H9 (cell line): Measurements from ENCODE around the gene P3H3. TPM values are rescaled to one million over a fixed set of nuclear protein-coding genes. Genes with fewer than 3 reads are reported as not detected.

ENCODE experiments used
- DNase-seq: peaks from one replicate; pipeline ENCODE4 v3.0.0-alpha.2; 2017
- H2AFZ ChIP-seq: one replicate; pipeline ENCODE4 v1.6.1; 2013; ENCODE audit warnings: mild to moderate bottlenecking, low read length, control low read depth, moderate library complexity
- H2AK5ac ChIP-seq: 2 replicates; pipeline ENCODE4 v1.6.1; 2013; ENCODE audit warnings: low read length, control low read depth, mixed read lengths; ENCODE audit not compliant: insufficient read length
- H2BK120ac ChIP-seq: one replicate; pipeline ENCODE4 v1.6.1; 2013; ENCODE audit warnings: low read depth, mild to moderate bottlenecking, low read length, control low read depth, inconsistent platforms; ENCODE audit not compliant: poor library complexity, severe bottlenecking
- H2BK12ac ChIP-seq: 2 replicates; pipeline ENCODE4 v1.6.1; 2013; ENCODE audit warnings: low read length, control low read depth, mixed read lengths, low read depth; ENCODE audit not compliant: insufficient read length
- H2BK15ac ChIP-seq: 2 replicates; pipeline ENCODE4 v1.6.1; 2013; ENCODE audit warnings: low read depth, low read length, control low read depth
- H2BK20ac ChIP-seq: one replicate; pipeline ENCODE4 v1.6.1; 2013; ENCODE audit warnings: low read depth, mild to moderate bottlenecking, low read length, control low read depth, inconsistent platforms; ENCODE audit not compliant: poor library complexity, severe bottlenecking
- H2BK5ac ChIP-seq: 2 replicates; pipeline ENCODE4 v1.6.1; 2013; ENCODE audit warnings: low read length, control low read depth, mixed read lengths; ENCODE audit not compliant: insufficient read length
- H3K14ac ChIP-seq: 2 replicates; pipeline ENCODE4 v1.6.1; 2013; ENCODE audit warnings: low read length, control low read depth; ENCODE audit not compliant: insufficient read depth
- H3K18ac ChIP-seq: 2 replicates; pipeline ENCODE4 v1.6.1; 2013; ENCODE audit warnings: low read depth, mild to moderate bottlenecking, mixed read lengths, low read length, control low read depth; ENCODE audit not compliant: insufficient read length
- H3K23ac ChIP-seq: 2 replicates; pipeline ENCODE4 v1.6.1; 2013; ENCODE audit warnings: low read length, control low read depth, mixed read lengths, low read depth; ENCODE audit not compliant: insufficient read length
- H3K23me2 ChIP-seq: 2 replicates; pipeline ENCODE4 v1.6.1; 2013; ENCODE audit warnings: low read depth, mild to moderate bottlenecking, mixed read lengths, low read length, control low read depth; ENCODE audit not compliant: insufficient read length, poor library complexity, severe bottlenecking
- H3K27ac ChIP-seq: 2 replicates; pipeline ENCODE4 v1.5.1; 2013; ENCODE audit warnings: low read length, control low read depth, mixed read lengths, low read depth; ENCODE audit not compliant: insufficient read length
- H3K27me3 ChIP-seq: 2 replicates; pipeline ENCODE4 v1.6.1; 2013; ENCODE audit warnings: low read length, control low read depth, inconsistent platforms; ENCODE audit not compliant: insufficient read depth
- H3K4ac ChIP-seq: 2 replicates; pipeline ENCODE4 v1.6.1; 2013; ENCODE audit warnings: low read depth, mild to moderate bottlenecking, control low read depth, inconsistent platforms, low read length, moderate library complexity
- H3K4me1 ChIP-seq: 2 replicates; pipeline ENCODE4 v1.6.1; 2013; ENCODE audit warnings: low read length, control low read depth, inconsistent platforms; ENCODE audit not compliant: insufficient read depth
- H3K4me2 ChIP-seq: 2 replicates; pipeline ENCODE4 v1.6.1; 2013; ENCODE audit warnings: low read length, control low read depth, mixed read lengths; ENCODE audit not compliant: insufficient read length, insufficient read depth
- H3K56ac ChIP-seq: 2 replicates; pipeline ENCODE4 v1.6.1; 2013; ENCODE audit warnings: low read depth, mild to moderate bottlenecking, mixed read lengths, low read length, control low read depth; ENCODE audit not compliant: insufficient read length
- H3K79me1 ChIP-seq: 2 replicates; pipeline ENCODE4 v1.6.1; 2013; ENCODE audit warnings: low read depth, mild to moderate bottlenecking, moderate library complexity, low read length, control low read depth, inconsistent platforms; ENCODE audit not compliant: insufficient read depth, poor library complexity, severe bottlenecking
- H3K79me2 ChIP-seq: 2 replicates; pipeline ENCODE4 v1.6.1; 2013; ENCODE audit warnings: low read length, control low read depth, inconsistent platforms; ENCODE audit not compliant: insufficient read depth
- H3K9ac ChIP-seq: 2 replicates; pipeline ENCODE4 v1.6.1; 2013; ENCODE audit warnings: low read length, control low read depth, mixed read lengths; ENCODE audit not compliant: insufficient read length; ENCODE audit errors: extremely low read depth
- H3K9me3 ChIP-seq: one replicate; pipeline ENCODE4 v1.6.1; 2013; ENCODE audit warnings: low read depth, low read length, inconsistent platforms; ENCODE audit not compliant: control insufficient read depth
- H3T11ph ChIP-seq: one replicate; pipeline ENCODE4 v1.6.1; 2013; ENCODE audit warnings: mild to moderate bottlenecking, low read length, control low read depth, inconsistent platforms
- H4K20me1 ChIP-seq: one replicate; pipeline ENCODE4 v1.6.1; 2013; ENCODE audit not compliant: control insufficient read depth, insufficient read length, insufficient read depth
- H4K5ac ChIP-seq: 2 replicates; pipeline ENCODE4 v1.6.1; 2013; ENCODE audit warnings: low read depth, mild to moderate bottlenecking, mixed read lengths, low read length, control low read depth; ENCODE audit not compliant: insufficient read length
- H4K8ac ChIP-seq: replicated peaks from 2 replicates; pipeline ENCODE4 v1.6.1; 2013; ENCODE audit warnings: low read length, control low read depth, mixed read lengths, low read depth; ENCODE audit not compliant: insufficient read length
- H4K91ac ChIP-seq: 2 replicates; pipeline ENCODE4 v1.6.1; 2013; ENCODE audit warnings: low read depth, mild to moderate bottlenecking, moderate library complexity, mixed read lengths, low read length, control low read depth; ENCODE audit not compliant: insufficient read length
- H3K27ac Mint-ChIP-seq, 3 experiments: 2 replicates in 2 of 3; 3 replicates in 1 of 3; pipeline ENCODE4 v1.8.0; 2020 to 2021; ENCODE audit warnings: mixed read lengths in 3 of 3, mild to moderate bottlenecking in 1 of 3, moderate library complexity in 1 of 3
- H3K27me3 Mint-ChIP-seq: 2 replicates; pipeline ENCODE4 v1.8.0; 2021; ENCODE audit warnings: low read depth, mild to moderate bottlenecking, moderate library complexity, mixed read lengths
- H3K36me3 Mint-ChIP-seq, 3 experiments: 2 replicates in 2 of 3; 3 replicates in 1 of 3; pipeline ENCODE4 v1.8.0; 2020 to 2021; ENCODE audit warnings: low read depth in 3 of 3, mixed read lengths in 3 of 3; ENCODE audit not compliant: insufficient read depth in 1 of 3
- H3K4me1 Mint-ChIP-seq, 2 experiments: 2 replicates each; pipeline ENCODE4 v1.8.0; 2020; ENCODE audit warnings: mixed read lengths in 2 of 2
- H3K4me3 Mint-ChIP-seq, 2 experiments: 2 replicates in 1 of 2; 3 replicates in 1 of 2; pipeline ENCODE4 v1.8.0; 2020 to 2021; ENCODE audit warnings: mild to moderate bottlenecking in 2 of 2, mixed read lengths in 2 of 2, moderate library complexity in 1 of 2
- H3K9me3 Mint-ChIP-seq, 2 experiments: 2 replicates in 1 of 2; 3 replicates in 1 of 2; pipeline ENCODE4 v1.8.0; 2020; ENCODE audit warnings: mild to moderate bottlenecking in 2 of 2, mixed read lengths in 2 of 2, moderate library complexity in 1 of 2
- CTCF ChIP-seq: fragments of 200-600 bp; sonication (generic); conservative IDR thresholded peaks from 3 replicates; pipeline ENCODE4 v1.8.0; 2021; ENCODE audit warnings: antibody characterized with exemption, mild to moderate bottlenecking
- WGBS: extraction: QIAGEN DNeasy Blood & Tissue Kit; methylation state at CpG from one replicate; pipeline ENCODE4 v1.1.7; 2013; ENCODE audit warnings: missing lambda C conversion rate, low lambda C conversion rate, mixed read lengths; ENCODE audit not compliant: insufficient read length; ENCODE audit errors: extremely low coverage; 5-methylcytosine and 5-hydroxymethylcytosine counted together
- total RNA-seq: library from RNA; stranded (reverse); gene quantifications from 2 replicates; pipeline ENCODE4 v1.2.1, GENCODE V29; 2021

Gene P3H3
- total RNA-seq, 1 experiment from 2014 or later, result 55.0 TPM

- Histone ChIP-seq H3K79me1 (no peaks in the 10 kb centered on the region), H3K4ac (no peak overlapping the region), H2BK15ac (no peak overlapping the region), H4K5ac (no peak overlapping the region), H2AFZ (no peak overlapping the region), H2AK5ac (no peak overlapping the region), H3K27me3 (no peaks in the 10 kb centered on the region), H3K4me2 (no peak overlapping the region), H3K14ac (no peak overlapping the region), H3K23ac (no peak overlapping the region), H3K9me3 (no peaks in the 10 kb centered on the region), H2BK5ac (no peak overlapping the region), H4K20me1 (no peaks in the 10 kb centered on the region), H3K79me2 (no peaks in the 10 kb centered on the region), H4K91ac (no peak overlapping the region), H4K8ac (no peak overlapping the region), H3T11ph (no peak overlapping the region), H3K56ac (no peak overlapping the region), H2BK20ac (no peak overlapping the region), H2BK12ac (no peak overlapping the region), H3K4me1 (peaks cover 5% of the 10 kb centered on the region; the same call in 1 of the 2 replicates), H3K18ac (no peak overlapping the region), H2BK120ac (no peak overlapping the region), H3K27ac (no peak overlapping the region), H3K9ac (no peak overlapping the region), H3K23me2 (no peaks in the 10 kb centered on the region)
- TF ChIP-seq CTCF, result no peak
- Mint-ChIP-seq H3K9me3 (no peaks in the 10 kb centered on the region), H3K27ac (peak overlapping the region; percentile 27 to 85 (median 71); a peak in 4 of 7 replicates), H3K4me1 (peaks cover 20 to 25% of the 10 kb centered on the region in 2 experiments), H3K36me3 (no peaks in the 10 kb centered on the region), H3K4me3 (peak overlapping the region in 1 of 2 experiments; percentile 19; a peak in 1 of 5 replicates), H3K27me3 (peaks cover 10% of the 10 kb centered on the region)
- WGBS, result no CpG with 5 or more reads among the region's 9 CpGs
- peak; percentile 34 for DNase-seq
Measured at GRCh38 chr12:6786416-6787094, 41.7 kb upstream of the P3H3 start.
